HG03196 (cell line): ENCODE measurements around the gene DDB1.

Source experiments
- ATAC-seq: cut with Tn5 transposase; IDR thresholded peaks from one replicate; pipeline ENCODE4 v1.9.1; 2021; ENCODE audit not compliant: unreplicated experiment

DDB1 gene

DNA sequence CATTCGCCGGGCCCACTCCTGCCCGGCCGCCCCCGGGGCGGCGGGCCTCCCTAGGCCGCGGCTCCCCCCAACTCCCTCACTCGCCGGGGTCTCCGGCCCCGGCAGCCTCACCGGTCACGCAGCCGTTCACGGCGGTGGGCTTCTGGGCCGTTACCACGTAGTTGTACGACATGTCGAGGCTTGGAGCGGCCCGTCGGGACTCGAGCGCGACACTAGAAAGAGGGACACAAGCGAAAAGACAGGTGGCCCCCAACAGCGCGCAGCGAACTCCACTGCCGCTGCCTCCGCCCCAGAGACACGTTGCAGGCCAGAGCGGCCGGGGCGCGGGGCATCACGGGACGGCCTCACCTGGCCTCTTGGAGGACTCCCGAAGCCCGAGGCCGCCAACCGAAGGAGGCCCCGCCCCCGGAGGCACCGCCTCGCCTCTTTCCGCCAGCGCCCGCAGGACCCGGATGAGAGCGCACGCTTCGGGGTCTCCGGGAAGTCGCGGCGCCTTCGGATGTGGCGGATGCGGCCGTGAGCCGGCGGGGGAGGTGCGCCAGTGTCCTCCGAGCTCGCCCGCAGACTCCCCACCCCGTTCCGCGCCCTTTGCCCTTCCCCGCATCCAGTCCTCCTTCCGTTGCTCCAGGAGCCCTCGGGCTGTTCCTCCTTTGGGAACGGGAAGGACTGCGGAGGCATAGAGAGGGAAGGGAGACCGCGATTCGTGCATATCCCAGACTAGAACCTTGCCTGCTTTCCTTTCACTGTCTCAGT, at the start of gene DDB1, which contains the start of gene TKFC:
DDB1 (minus strand) TSS at position 309 of the 753 bp plus-strand sequence; CDS start at position 172, 137 bp downstream.
TKFC (plus strand) TSS at position 432 of the 753 bp plus-strand sequence. CDS start 1,501 bp downstream, outside the sequence.
- peak; percentile 85 for ATAC-seq

- ATAC-seq: no peak
These were observed 48.0 kb upstream of the DDB1 start for GRCh38 chr11:61380884-61381283.

- no peak for ATAC-seq
These were observed 45.9 kb upstream of the DDB1 start for GRCh38 chr11:61378713-61379313.

DNA sequence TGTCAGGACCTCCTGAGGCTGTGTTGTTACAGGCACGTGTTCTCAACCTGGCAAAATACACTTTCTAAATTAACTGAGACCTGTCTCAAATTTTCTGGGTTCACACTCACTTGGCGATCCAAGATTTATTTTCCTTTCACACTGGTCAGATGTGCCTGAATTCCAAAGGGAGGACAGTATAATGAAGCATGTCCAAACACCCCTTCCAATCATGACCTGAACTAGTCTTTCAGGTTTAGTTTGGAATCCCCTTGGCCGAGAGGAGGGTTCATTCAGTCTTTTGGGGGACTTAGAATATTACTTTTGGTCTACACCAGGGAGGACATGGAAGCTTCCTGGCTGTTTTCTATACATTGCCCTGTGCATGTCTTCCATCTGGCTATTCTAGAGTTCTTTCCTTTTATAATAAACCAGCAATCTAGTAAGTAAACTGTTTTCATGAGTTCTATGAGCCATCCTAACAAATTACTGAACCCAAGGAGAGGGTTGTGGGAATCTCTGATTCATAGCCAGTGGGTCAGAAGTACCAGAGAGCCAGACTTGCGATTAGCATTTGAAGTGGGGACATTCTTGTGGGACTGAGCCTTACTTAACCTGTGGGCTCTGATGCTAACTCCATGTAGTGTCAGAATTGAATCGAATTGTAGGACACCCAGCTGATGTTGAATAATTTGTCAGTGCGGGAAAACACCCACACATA, 44.7 kb upstream of the DDB1 start:
- ATAC-seq: no peak

- ATAC-seq: no peak
These were observed 42.8 kb upstream of the DDB1 start for GRCh38 chr11:61375761-61376108.

- no peak for ATAC-seq
These were observed 39.9 kb upstream of the DDB1 start for GRCh38 chr11:61372659-61373420.

DNA sequence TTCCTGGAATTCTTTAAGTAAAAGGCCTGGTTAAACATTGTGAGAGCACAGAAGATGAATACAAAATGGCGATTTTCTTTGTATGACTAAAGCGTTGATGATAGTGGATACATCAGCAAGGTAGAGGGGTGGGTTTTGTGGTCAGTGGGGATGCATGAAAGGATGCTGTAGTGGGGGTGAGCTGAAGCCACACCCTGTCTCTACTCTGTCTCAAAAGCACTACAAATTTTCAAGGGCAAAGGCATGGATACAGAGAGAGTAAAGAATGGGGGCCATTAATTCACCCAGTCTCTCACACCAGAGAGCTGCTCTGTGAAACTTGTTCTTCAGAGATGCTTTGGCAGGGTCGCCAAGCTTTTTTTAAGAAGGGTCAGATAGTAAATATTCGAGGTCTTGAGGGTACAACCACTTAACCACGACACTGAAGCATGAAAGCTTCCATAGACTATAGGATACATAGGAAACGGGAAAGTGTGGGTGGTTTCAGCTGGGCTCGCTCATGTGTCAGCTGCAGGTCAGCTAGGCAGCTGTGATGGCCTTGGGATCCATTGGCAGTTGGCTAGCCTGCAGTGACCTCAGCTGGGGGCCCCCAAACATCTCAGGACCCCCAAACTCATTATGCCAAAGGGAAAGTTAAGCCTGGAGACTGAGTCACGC, 37.6 kb upstream of the DDB1 start:
- ATAC-seq: no peak

DNA sequence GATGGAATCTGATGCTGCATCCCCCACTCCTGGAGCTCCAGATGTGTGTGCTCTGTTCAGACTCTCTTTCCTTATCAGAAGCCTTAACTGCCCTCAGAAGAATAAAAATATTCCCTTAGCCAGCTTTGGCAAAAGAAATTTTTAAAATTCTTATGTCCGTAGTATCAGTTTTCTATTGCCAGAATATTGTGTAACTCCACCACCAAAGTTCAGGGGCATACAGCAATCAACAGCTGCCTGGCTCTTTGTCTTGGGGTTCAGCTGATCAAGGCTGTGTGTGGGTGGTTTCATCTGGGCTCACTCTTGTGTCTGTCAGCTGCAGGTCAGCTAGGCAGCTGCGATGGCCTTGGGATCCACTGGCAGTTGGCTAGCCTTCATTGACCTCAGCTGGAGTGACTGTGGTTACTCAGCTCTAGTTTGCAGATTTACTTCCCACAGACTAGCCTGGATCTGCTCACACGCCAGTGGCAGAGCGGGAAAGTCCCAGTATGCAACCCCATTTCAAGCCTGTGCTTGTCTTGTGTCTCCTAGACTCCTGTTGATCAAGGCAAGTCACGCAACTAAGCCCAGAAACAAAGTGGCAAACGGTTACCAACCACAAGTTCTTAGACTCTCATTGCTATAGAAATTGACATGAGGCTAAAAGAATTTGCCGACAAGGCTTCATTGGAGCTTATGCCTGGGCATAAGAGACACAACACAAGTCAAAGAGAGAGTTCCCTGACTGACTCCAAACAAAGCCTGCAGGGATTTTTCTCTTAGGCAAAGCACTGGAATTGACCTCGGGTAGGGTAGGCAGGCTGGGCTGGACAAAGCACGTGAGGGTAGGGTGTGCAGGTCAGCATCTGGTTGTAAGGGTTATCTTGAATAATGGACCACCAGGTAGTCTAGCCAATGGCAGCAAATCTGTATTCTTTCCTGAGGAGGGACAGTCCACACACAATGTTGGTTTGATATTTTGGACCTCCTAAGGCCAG, 36.8 kb upstream of the DDB1 start:
- ATAC-seq: no peak

DNA sequence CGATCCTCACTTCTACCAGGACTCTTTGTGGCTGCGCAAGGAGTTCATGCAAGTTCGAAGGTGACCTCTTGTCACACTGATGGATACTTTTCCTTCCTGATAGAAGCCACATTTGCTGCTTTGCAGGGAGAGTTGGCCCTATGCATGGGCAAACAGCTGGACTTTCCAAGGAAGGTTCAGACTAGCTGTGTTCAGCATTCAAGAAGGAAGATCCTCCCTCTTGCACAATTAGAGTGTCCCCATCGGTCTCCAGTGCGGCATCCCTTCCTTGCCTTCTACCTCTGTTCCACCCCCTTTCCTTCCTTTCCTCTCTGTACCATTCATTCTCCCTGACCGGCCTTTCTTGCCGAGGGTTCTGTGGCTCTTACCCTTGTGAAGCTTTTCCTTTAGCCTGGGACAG, 35.7 kb upstream of the DDB1 start:
- no peak for ATAC-seq

DNA sequence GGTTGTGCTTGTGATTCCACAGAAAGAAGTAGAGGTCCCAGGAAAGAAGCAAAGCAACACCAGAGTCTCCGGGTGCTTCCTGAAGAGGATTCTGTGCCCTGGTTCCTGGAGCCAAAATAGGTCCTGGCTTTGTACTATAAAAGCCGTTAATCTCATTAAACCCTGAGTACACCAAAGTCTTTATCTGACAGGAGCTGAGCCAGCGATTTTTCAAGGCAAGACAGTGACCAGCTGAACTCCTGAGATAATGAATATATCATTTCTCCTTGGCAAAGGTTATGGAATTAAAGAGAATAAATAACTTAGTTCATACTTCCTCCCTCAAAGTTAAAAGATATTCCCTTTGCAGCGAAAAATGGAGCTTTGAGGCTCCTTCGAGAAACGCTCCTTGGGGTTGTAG, 34.5 kb upstream of the DDB1 start:
- ATAC-seq: no peak

GRCh38 chr11:61364012-61364675, 31.2 kb upstream of the DDB1 start:
- ATAC-seq: no peak

DNA sequence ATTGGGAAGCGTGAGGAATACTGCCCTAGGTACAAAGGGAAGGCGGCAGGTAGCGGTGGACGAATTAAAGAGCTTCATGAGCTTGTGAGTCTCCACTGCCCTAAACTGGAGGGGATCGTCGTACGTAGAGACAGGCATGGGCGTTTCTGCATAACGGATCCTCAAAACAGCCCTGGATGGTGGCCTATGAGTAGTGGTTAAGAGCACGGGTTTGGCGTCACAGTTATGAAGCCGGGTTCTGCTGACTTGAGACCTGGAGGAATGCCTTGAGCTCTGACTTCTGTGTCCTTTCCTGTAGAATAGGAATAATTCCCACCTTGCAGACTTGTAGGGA, 29.6 kb upstream of the DDB1 start:
- ATAC-seq: no peak

DNA sequence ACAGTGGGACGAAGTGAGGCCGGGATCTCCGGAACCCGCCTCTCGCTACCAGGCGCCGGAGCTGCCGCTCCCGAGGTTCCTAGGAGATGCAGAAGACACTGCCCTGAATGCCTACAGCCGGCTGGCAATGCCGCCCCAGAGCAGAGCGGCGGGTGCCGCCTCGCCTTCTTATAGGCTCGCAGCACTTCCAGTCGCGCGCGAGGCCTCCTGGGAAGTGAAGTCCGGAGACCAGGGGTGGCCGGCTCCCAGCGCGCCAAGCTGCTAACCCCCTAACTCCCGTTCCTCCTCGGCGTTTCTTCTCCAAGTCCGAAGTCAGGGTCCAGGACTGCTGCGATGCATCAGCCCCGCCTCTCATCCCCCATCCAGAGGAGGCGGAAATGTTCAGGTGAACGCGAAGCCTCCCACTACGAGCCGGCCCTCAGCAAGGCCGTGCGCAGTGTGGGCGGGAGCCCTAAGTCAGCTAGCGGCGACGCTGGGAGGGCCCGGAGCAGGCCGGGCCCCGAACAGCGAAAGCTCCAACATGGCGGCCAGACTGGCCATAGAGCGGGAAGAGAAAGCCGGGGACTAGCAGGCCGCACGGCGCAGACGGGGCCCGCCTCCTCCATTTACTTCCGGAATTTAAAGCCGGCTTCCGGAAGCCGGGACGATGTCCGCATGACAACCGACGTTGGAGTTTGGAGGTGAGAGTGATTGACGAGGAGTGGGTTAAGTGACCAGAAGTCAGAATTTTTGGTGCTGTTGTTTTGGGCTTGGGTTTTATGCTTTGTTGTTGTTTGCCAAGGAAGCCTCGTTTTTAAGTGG, 29.0 kb upstream of the DDB1 start, which contains the start of the genes CYB561A3 and TMEM138:
CYB561A3 (minus strand) TSS at position 142 of the 801 bp plus-strand sequence. CDS start 5,169 bp downstream, outside the sequence.
TMEM138 (plus strand) TSS at position 634 of the 801 bp plus-strand sequence. CDS start 2,017 bp downstream, outside the sequence.
- ATAC-seq: peak; percentile 78

GRCh38 chr11:61361237-61361740, 28.4 kb upstream of the DDB1 start:
- ATAC-seq: no peak

GRCh38 chr11:61359516-61359915, 26.6 kb upstream of the DDB1 start:
- no peak for ATAC-seq

DNA sequence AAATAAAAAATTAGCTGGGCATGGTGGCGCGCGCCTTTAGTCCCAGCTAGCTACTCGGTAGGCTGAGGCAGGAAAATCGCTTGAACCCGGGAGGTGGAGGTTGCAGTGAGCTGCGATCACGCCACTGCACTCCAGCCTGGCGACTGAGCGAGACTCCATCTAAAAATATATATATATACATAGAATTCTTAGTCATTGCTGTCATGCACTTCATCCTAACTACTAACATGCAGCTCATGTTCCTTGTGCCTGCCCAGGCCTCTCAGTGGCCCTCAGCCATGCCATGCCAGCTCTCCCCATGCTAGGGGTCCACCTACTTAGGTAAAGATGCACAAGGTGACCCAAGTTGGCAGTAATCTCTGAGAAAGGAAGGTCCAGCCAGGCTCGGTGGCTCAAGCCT, 25.7 kb upstream of the DDB1 start:
- ATAC-seq: no peak

GRCh38 chr11:61357894-61358239, 25.0 kb upstream of the DDB1 start:
- ATAC-seq: no peak
